Ishikawa (cell line): Measurements from ENCODE around the gene ZBTB46.

Experiments
- CEBPB ChIP-seq: IDR thresholded peaks from 2 replicates; pipeline ENCODE4 v1.6.1; 2012
- CREB1 ChIP-seq: IDR thresholded peaks from 2 replicates; pipeline ENCODE4 v1.6.1; 2012; ENCODE audit warnings: low read depth
- EGR1 ChIP-seq: IDR thresholded peaks from 2 replicates; pipeline ENCODE4 v1.6.1; 2012
- EP300 ChIP-seq: IDR thresholded peaks from 2 replicates; pipeline ENCODE4 v1.6.1; 2012; ENCODE audit warnings: borderline replicate concordance
- NFIC ChIP-seq: IDR thresholded peaks from 2 replicates; pipeline ENCODE4 v1.6.1; 2012
- RAD21 ChIP-seq: IDR thresholded peaks from 2 replicates; pipeline ENCODE4 v1.6.1; 2012; ENCODE audit warnings: low read depth
- REST ChIP-seq: IDR thresholded peaks from 2 replicates; pipeline ENCODE4 v1.6.1; 2012; ENCODE audit warnings: low read depth, mild to moderate bottlenecking
- TAF1 ChIP-seq: IDR thresholded peaks from 2 replicates; pipeline ENCODE4 v1.6.1; 2012; ENCODE audit warnings: low read depth, mild to moderate bottlenecking
- TEAD4 ChIP-seq: IDR thresholded peaks from 2 replicates; pipeline ENCODE4 v1.6.1; 2012
- YY1 ChIP-seq: IDR thresholded peaks from 2 replicates; pipeline ENCODE4 v1.6.1; 2012; ENCODE audit warnings: low read depth
- ZBTB7A ChIP-seq: IDR thresholded peaks from 2 replicates; pipeline ENCODE4 v1.6.1; 2012; ENCODE audit warnings: low read depth

- TF ChIP-seq YY1 (no peak), TEAD4 (no peak), EGR1 (no peak), EP300 (no peak), REST (no peak), CREB1 (no peak), NFIC (no peak), CEBPB (no peak), RAD21 (no peak), ZBTB7A (no peak), TAF1 (no peak)
These were observed 49.0 kb downstream of the ZBTB46 start for GRCh38 chr20:63782051-63782471.
